Central memory CD8-positive, alpha-beta T cell (primary cell): Measurements from ENCODE around the gene HGS.

Experiments
- ATAC-seq: fragments of 150-1000 bp; cut with Tn5 transposase; replicated peaks from 2 replicates; pipeline ENCODE4 v1.10.0; 2022; ENCODE audit warnings: mild to moderate bottlenecking, moderate FRiP score, moderate number of reproducible peaks; ENCODE audit not compliant: poor library complexity, severe bottlenecking; ENCODE audit errors: extremely low read depth
- DNase-seq, 2 donors: peaks; one replicate each; pipeline ENCODE4 v3.0.0; 2021; ENCODE audit warnings: low spot score in 2 of 2
- H3K27ac Mint-ChIP-seq: one replicate; pipeline ENCODE4 v1.8.0; 2022; ENCODE audit warnings: low read depth, mild to moderate bottlenecking, moderate library complexity, mixed read lengths
- H3K27me3 Mint-ChIP-seq: one replicate; pipeline ENCODE4 v1.8.0; 2022; ENCODE audit warnings: mixed read lengths
- H3K36me3 Mint-ChIP-seq: one replicate; pipeline ENCODE4 v1.8.0; 2022; ENCODE audit warnings: mild to moderate bottlenecking, moderate library complexity, mixed read lengths; ENCODE audit not compliant: insufficient read depth
- H3K4me1 Mint-ChIP-seq: one replicate; pipeline ENCODE4 v1.8.0; 2022; ENCODE audit warnings: mixed read lengths
- H3K4me3 Mint-ChIP-seq: one replicate; pipeline ENCODE4 v1.8.0; 2022; ENCODE audit warnings: mild to moderate bottlenecking, moderate library complexity, mixed read lengths
- H3K9me3 Mint-ChIP-seq: one replicate; pipeline ENCODE4 v1.8.0; 2022; ENCODE audit warnings: mixed read lengths

The HGS gene

DNA sequence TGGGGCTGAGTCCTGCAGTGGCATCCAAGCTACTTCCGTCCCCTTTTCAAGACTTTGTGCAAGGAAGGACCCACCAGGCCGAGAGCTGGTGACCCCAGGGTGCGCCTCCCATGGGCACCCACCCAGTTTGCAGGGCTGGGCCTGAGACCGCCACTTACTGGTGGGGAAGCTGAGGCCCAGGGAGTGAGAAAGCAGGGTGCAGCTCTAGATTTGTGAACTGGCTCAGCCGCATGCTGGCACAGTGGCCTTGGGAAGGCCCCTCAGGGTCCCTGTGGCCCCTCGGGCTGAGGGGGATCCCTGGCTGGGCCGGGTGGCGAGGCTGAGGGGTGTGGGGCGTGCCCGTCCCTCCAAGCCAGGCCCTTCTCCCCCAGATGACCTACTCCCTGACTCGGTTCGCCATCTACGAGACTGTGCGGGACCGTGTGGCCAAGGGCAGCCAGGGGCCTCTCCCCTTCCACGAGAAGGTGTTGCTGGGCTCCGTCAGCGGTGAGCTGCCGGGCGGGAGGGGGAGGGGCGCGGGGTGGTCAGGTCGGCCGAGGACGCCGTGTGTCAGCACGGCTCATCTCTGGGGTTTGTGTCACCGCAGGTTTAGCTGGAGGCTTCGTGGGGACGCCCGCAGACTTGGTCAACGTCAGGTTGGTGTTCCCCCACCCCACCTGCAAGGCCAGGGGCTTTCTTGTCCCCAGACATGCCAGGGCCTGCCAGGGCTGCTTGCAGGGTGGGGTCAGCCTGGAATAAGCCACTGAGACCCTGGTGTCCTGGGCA is 31.5 kb downstream of the HGS start:
- Mint-ChIP-seq H3K27ac (no peak overlapping the region), H3K9me3 (no peaks in the 10 kb centered on the region), H3K27me3 (no peaks in the 10 kb centered on the region), H3K4me1 (peaks cover 5% of the 10 kb centered on the region), H3K4me3 (no peak overlapping the region), H3K36me3 (peaks cover 5% of the 10 kb centered on the region)
- DNase-seq (no peak), ATAC-seq (no peak)

DNA sequence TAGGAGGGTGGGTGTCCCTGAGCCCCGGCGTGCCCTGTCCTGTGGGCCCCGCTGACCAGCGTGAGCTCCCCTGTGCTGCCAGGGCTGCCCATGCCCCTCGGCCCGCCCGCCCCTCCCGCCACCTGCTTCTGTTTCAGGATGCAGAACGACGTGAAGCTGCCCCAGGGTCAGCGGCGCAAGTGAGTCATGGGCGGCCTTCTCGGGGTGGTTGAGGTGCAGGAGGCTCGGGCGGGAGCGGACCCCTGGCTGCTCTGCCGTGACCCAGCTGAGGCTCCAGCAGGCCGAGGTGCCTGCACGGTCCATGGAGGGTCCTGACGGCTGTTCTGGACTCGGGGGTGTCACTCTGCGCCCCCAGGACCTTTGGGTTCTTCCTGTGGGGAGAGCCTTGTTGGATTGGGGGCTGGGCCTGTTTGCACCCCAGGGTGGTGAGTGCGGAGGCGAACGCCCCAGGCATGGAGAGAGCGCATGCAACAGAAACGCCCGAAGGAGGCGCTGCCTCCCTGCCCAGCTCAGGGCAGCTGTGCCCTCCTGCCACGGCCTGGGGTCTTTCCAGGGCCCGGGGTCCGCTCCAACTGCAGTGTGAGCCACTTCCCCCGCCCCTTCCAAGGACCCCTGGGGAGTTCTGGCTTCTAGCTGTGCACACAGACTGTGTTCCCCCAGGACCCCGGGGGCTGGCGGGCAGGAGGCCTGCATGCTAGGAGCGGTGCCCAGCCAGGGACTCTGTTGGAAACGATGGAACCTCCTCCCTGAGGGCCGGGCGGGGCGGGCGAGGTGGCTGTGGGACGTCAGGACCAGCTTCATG is 32.3 kb downstream of the HGS start:
- peaks cover 1% of the 10 kb centered on the region for H3K36me3 Mint-ChIP-seq
- peaks cover 5% of the 10 kb centered on the region for H3K4me1 Mint-ChIP-seq
- no peaks in the 10 kb centered on the region for H3K27me3 Mint-ChIP-seq
- ATAC-seq = no peak
- H3K27ac Mint-ChIP-seq = no peak overlapping the region
- H3K9me3 Mint-ChIP-seq = no peaks in the 10 kb centered on the region
- DNase-seq = no peak
- no peak overlapping the region for H3K4me3 Mint-ChIP-seq

DNA sequence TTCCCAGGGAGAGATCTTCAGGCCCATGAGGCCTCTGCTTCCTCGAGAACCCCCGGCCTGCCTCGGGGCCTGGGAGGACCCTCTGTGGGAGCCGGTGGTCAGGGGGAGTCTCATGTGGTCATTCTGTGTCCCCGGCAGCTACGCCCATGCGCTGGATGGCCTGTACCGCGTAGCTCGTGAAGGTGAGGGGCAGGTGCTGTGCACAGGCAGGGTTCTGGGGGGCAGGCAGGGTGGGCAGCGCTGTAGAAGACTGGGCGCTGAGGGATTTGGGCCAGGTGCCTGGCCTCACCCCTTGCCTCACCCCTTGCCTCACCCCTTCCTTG is 32.8 kb downstream of the HGS start:
- DNase-seq (no peak), ATAC-seq (no peak)
- Mint-ChIP-seq H3K4me3 (no peak overlapping the region), H3K9me3 (no peaks in the 10 kb centered on the region), H3K27ac (no peak overlapping the region), H3K27me3 (no peaks in the 10 kb centered on the region), H3K4me1 (peaks cover 5% of the 10 kb centered on the region), H3K36me3 (peaks cover 1% of the 10 kb centered on the region)

DNA sequence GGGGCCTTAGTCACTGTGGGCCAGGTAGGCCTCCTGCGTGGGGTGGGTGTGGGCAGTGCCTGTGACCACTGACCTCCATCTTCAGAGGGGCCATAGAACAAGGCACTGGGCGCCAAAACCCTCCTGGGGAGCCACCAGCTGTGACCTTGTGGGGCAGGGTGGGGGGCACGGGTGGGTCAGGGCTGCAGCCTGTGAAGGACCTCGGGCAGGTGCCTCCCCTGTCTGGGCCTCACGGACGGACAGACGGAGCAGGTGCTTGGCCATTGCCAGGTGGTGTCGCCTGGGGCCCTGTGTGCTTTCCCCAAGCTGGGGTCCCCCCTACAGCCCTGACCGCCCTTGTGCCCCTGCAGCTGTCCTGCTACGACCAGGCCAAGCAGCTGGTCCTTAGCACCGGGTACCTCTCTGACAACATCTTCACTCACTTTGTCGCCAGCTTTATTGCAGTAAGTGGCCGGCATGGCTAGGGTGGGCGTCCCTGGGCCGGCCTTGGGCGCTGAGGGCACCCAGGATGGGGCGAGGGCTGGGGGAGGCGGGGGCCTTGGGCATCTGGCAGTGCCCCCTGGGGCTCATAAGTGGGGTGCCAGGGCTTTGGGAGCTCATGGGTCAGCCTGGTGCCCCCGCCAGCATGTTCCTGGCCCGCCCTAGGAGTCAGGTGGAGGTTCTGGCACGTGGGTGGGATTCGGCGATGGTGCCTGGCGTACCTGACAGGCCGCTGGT is 33.4 kb downstream of the HGS start:
- Mint-ChIP-seq H3K9me3 (no peaks in the 10 kb centered on the region), H3K4me3 (no peak overlapping the region), H3K36me3 (peaks cover 1% of the 10 kb centered on the region), H3K27ac (no peak overlapping the region), H3K4me1 (peaks cover 5% of the 10 kb centered on the region), H3K27me3 (no peaks in the 10 kb centered on the region)
- DNase-seq (no peak), ATAC-seq (no peak)

DNA sequence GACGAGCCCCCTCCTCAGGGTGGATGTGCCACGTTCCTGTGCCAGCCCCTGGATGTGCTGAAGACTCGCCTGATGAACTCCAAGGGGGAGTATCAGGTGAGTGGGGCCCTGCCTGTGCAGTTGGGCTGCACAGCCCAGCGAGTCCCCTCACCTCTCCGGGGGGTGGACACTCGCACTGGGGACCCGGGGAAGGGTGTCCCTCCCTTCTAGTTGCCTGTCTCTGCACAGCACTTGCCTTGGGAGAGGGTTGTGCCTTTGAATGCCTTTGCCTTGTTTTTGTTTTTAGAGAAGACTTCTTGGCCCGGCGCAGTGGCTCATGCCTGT is 33.9 kb downstream of the HGS start:
- no peak for DNase-seq
- Mint-ChIP-seq H3K4me3 (no peak overlapping the region), H3K27ac (no peak overlapping the region), H3K4me1 (peaks cover 3% of the 10 kb centered on the region), H3K27me3 (no peaks in the 10 kb centered on the region), H3K36me3 (peaks cover 1% of the 10 kb centered on the region), H3K9me3 (no peaks in the 10 kb centered on the region)
- no peak for ATAC-seq

DNA sequence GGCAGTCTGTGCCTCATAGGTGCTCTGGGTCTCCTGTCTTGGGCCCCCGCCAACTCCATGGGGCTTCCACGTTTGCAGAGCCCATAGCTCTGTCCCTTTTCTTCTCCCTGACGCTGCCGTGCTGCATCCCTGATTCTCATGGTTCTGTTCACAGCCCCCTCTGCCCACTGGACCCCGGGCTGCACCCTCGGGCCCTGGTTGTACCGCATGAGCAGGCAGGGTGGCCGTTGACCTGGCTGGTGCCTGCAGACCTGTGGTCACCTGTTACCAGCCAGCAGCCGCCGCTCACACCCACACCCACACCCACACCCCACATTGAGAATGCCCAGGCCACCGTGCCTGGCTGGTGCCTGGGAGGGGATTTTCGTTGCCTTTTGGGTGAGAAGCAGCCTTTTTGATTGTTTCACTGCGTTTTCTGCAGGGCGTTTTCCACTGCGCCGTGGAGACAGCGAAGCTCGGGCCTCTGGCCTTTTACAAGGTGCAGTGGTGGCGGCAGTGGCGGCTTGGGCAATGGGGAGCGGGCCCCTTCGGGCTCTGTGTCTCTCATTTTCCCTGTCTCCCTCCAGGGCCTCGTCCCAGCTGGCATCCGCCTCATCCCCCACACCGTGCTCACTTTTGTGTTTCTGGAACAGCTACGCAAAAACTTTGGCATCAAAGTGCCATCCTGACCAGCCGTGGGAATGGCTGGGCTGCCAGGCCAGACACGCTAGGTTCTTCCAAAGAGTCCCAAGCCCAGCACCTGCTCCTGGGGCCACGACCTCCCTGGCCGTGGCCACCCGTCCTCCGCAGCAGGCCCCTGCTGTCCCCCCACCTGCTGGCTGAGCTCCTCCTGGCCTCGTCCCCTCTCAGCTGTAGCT is 35.8 kb downstream of the HGS start:
- Mint-ChIP-seq H3K27me3 (peaks cover 9% of the 10 kb centered on the region), H3K36me3 (no peaks in the 10 kb centered on the region), H3K4me1 (no peaks in the 10 kb centered on the region), H3K4me3 (no peak overlapping the region), H3K27ac (no peak overlapping the region), H3K9me3 (no peaks in the 10 kb centered on the region)
- no peak for DNase-seq
- no peak for ATAC-seq

DNA sequence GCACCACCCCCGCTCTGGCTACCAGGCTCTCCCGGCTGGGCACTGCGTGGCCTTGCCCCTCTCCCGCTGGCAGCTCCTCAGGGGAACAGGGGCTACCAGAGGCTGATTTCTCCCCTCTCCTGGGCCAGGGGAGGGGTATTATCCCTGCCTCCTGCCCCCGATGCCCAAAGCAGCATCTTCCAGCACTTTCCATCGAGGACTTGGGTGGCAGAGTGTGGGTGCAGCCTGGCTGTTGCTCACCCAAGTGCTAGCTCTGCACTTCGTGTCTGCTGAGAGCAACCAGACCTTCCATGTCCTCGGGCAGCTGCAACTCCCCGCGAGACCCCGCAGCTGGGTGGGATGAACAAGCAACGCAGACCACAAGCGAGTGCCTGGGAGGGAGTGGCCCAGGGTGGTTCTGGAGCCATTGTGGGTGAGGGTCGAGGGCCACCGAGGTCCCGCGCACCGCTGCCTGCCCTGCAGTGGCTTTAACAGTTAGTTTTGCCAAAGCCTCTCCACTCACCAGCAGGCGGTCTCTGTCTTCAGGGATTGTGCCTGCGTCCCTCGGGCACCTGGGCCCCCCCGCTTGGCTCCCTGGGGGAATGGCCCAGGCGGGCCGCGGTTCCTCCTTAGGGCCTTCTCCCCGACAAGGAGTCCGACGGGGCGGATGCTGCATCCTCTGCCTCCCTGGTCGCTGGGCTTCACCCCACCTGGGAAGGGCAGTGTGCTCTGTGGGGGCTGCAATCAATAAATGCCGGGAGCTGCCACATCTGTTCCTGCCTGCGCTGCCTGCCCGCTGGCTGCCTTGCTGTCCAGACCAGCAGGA is 36.7 kb downstream of the HGS start:
- Mint-ChIP-seq H3K27me3 (peaks cover 9% of the 10 kb centered on the region), H3K36me3 (no peaks in the 10 kb centered on the region), H3K4me3 (no peak overlapping the region), H3K27ac (no peak overlapping the region), H3K9me3 (no peaks in the 10 kb centered on the region), H3K4me1 (no peaks in the 10 kb centered on the region)
- ATAC-seq (no peak), DNase-seq (no peak)

DNA sequence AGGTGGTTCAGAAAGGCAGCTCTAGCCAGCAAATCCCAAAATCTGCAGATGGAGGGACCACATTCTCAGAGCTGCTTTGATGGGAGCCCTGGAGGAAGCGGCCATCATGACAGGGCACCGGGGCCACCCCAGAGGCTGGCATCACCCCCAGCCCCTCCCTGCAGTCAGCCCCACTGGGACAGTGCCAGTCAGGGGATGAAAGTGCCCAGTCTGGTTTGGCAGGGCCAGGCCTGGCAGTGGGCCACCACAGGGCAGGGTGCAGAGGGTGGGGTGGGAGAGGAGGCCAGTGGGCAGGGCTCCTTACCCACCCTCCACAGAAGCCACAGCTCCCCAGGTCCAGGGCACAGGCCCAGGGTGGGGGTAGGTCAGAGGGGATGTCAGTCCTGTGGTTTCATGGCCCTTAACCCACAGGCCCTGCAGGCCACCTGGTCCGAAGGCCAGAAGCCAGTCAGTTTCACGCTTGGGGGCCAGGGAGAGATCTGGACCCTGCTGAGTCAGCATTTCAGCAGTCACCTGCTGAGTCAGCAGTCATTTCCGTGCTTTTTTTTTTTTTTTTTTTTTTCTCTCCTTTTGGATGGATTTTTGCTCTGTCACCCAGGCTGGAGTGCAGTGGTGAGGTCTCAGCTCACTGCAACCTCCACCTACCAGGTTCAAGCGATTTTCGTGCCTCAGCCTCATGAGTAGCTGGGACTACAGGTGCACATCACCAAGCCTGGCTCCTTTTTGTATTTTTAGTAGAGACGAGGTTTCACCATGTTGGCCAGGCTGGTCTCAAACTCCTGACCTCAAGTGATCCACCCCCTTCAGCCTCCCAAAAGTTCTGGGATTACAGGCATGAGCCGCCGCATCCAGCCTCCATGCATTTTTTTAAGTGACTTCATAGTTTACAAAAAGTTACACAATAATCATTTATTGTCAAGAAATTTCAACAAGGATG is 38.6 kb downstream of the HGS start:
- ATAC-seq (no peak), DNase-seq (no peak)
- H3K4me3 Mint-ChIP-seq = no peak overlapping the region
- H3K27me3 Mint-ChIP-seq = peaks cover 19% of the 10 kb centered on the region
- H3K27ac Mint-ChIP-seq = no peak overlapping the region
- H3K9me3 Mint-ChIP-seq = no peaks in the 10 kb centered on the region
- H3K36me3 Mint-ChIP-seq = no peaks in the 10 kb centered on the region
- no peaks in the 10 kb centered on the region for H3K4me1 Mint-ChIP-seq

DNA sequence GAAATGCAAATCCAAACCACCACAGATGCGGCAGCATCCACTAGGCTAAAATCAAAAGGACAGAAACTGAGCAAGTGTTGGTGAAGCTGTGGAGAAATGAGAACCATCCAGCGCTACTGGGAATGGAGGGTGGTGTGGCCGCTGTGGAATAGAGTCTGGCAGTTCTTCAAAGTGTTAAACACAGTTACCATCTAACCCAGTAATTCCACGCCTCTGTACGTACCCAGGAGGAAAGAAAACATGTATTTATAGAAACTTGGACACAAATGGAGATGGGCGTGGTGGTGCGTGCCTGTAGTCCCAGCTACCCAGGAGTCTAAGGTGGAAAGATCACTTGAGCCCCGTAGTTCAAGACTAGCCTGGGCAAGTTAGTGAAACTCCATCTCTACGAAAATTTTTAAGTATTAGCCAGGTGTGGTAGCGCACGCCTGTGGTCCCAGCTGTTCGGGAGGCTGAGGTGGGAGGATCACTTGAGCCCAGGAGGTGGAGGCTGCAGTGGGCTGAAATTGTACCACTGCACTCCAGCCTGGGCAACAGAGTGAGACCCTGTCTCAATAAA is 39.9 kb downstream of the HGS start:
- ATAC-seq = no peak
- no peaks in the 10 kb centered on the region for H3K9me3 Mint-ChIP-seq
- no peaks in the 10 kb centered on the region for H3K36me3 Mint-ChIP-seq
- no peak for DNase-seq
- H3K4me1 Mint-ChIP-seq = no peaks in the 10 kb centered on the region
- H3K27ac Mint-ChIP-seq = no peak overlapping the region
- no peak overlapping the region for H3K4me3 Mint-ChIP-seq
- peaks cover 19% of the 10 kb centered on the region for H3K27me3 Mint-ChIP-seq

DNA sequence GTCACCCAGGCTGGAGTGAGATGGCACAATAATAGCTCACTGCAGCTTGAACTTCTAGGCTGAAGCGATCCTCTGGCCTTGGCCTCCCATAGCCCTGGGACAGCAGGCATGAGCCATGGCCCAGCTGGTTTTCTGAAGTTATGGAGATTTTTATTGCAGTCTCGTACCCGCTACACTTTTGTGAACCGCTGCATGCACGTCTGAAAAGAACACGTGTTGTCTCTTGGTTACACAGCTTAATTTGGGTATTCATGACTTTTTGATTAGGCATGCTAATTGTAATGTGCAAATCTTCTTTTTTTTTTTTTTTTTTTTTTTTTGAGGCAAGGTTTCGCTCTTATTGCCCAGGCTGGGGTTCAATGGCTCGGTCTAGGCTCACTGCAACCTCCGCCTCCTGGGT is 41.6 kb downstream of the HGS start:
- Mint-ChIP-seq H3K27ac (no peak overlapping the region), H3K4me1 (no peaks in the 10 kb centered on the region), H3K4me3 (no peak overlapping the region), H3K9me3 (no peaks in the 10 kb centered on the region), H3K36me3 (no peaks in the 10 kb centered on the region), H3K27me3 (peaks cover 25% of the 10 kb centered on the region)
- no peak for ATAC-seq
- no peak for DNase-seq

DNA sequence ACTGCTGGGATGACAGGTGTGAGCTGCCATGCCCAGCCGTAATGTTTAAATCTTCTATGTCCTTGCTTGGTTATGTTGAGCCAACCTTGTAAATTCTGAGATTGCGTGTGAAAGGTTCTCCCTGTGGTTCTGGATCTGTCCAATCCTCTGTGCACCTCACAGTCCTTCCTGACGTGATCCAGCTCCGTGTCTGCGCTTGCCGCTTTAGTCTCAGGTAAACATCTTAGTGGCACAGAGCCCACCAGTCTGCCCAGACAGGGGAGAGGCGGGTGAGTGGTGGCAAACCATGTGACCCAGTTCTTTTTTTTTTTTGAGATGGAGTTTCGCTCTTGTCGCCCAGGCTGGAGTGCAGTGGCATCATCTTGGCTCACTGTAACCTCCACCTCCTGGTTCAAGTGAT is 42.2 kb downstream of the HGS start:
- H3K36me3 Mint-ChIP-seq = no peaks in the 10 kb centered on the region
- ATAC-seq (no peak), DNase-seq (no peak)
- no peak overlapping the region for H3K4me3 Mint-ChIP-seq
- H3K9me3 Mint-ChIP-seq = no peaks in the 10 kb centered on the region
- H3K4me1 Mint-ChIP-seq = no peaks in the 10 kb centered on the region
- H3K27me3 Mint-ChIP-seq = peaks cover 31% of the 10 kb centered on the region
- H3K27ac Mint-ChIP-seq = no peak overlapping the region
